ENCODE data around the gene ING3. TPM values are rescaled to one million over a fixed set of nuclear protein-coding genes. Genes with fewer than 3 reads are reported as not detected.
A peak's percentile ranks its signal among the peaks of the same experiment; 100 is the strongest.

Gene ING3
- total and polyA plus RNA-seq, 9 of the 15 experiments (the other 6 are each of a cell fraction or from before 2014, with no cell fraction given) = 22.8 to 233 (median 50.4) TPM

DNA sequence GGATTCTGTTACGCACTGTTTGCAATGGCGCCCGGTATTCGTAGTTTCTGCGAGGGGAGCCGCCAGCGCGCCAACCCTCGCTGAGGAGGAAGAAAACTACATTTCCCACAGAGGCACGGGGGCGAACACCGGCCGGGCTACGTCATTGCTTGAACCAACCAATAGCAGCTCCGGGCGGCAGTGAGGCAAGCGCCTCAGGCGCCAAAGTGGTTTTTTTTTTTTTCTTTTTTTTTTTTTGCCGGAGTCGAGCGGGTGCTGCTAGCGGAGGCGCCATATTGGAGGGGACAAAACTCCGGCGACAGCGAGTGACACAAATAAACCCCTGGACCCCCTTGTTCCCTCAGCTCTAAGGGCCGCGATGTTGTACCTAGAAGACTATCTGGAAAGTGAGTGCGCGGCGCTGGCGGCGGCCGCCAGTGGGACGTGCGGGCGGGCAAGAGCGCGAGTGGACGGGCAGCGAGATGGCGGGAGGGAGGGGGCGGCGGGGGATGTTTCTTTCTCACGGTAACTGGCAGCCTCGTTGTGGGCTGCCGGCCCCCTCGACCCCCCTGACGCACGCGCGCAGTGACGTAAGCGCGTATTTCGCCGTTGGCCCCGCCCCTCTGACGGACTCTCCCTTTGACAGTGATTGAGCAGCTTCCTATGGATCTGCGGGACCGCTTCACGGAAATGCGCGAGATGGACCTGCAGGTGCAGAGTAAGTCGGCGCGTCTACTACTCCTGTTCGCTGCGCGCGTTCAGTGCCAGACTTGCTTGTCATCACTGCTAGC, at the start of gene ING3 (continued):
- TF ChIP-seq, protein P1, sequence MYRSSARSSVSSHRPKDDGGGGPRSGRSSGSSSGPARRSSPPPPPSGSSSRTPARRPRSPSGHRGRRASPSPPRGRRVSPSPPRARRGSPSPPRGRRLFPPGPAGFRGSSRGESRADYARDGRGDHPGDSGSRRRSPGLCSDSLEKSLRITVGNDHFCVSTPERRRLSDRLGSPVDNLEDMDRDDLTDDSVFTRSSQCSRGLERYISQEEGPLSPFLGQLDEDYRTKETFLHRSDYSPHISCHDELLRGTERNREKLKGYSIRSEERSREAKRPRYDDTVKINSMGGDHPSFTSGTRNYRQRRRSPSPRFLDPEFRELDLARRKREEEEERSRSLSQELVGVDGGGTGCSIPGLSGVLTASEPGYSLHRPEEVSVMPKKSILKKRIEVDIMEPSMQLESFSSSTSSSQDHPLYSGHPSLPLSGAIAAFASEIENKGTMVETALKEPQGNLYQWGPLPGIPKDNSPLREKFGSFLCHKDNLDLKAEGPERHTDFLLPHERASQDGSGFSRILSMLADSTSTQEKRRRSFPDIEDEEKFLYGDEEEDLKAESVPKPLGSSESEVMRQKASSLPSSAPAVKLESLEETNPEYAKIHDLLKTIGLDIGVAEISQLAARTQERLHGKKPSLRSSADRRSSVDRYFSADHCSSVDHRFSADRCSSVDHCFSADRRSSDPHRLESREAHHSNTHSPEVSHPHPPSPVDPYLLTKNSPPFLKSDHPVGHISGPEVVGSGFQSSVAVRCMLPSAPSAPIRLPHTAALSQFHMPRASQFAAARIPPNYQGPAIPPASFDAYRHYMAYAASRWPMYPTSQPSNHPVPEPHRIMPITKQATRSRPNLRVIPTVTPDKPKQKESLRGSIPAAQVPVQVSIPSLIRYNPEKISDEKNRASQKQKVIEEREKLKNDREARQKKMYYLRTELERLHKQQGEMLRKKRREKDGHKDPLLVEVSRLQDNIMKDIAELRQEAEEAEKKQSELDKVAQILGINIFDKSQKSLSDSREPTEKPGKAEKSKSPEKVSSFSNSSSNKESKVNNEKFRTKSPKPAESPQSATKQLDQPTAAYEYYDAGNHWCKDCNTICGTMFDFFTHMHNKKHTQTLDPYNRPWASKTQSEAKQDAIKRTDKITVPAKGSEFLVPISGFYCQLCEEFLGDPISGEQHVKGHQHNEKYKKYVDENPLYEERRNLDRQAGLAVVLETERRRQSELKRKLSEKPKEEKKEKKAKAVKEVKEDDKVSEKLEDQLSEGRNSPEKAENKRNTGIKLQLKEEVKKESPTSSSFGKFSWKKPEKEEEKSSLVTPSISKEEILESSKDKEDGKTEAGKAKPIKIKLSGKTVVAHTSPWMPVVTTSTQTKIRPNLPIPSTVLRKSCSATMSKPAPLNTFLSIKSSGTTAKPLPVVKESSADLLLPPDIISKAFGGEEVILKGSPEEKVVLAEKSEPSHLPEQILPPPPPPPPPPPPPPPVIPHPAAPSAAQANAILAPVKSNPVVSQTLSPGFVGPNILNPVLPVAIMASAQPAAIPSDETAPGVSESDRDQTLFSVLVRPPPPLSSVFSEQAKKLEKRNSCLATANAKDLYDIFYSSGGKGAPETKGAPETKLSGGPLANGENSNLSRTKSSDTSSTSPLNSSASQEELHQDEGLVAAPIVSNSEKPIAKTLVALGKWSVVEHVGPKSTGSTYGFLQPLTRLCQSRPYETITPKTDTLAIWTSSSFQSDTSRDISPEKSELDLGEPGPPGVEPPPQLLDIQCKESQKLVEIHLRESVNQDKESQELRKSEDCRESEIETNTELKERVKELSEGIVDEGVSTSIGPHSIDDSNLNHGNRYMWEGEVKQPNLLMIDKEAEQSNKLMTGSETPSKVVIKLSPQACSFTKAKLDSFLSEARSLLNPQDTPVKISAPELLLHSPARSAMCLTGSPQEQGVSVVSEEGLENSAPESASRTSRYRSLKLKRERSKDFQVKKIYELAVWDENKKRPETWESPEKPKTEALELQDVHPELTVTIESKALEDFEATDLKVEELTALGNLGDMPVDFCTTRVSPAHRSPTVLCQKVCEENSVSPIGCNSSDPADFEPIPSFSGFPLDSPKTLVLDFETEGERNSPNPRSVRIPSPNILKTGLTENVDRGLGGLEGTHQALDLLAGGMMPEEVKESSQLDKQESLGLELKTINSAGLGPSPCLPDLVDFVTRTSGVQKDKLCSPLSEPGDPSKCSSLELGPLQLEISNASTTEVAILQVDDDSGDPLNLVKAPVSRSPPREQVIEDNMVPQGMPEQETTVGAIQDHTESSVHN (IDR thresholded peaks at IDR 0.05; ENCODE audit: borderline replicate concordance in 1 of 2, low read depth in 1 of 2) = no peak
- TF ChIP-seq, protein P2, sequence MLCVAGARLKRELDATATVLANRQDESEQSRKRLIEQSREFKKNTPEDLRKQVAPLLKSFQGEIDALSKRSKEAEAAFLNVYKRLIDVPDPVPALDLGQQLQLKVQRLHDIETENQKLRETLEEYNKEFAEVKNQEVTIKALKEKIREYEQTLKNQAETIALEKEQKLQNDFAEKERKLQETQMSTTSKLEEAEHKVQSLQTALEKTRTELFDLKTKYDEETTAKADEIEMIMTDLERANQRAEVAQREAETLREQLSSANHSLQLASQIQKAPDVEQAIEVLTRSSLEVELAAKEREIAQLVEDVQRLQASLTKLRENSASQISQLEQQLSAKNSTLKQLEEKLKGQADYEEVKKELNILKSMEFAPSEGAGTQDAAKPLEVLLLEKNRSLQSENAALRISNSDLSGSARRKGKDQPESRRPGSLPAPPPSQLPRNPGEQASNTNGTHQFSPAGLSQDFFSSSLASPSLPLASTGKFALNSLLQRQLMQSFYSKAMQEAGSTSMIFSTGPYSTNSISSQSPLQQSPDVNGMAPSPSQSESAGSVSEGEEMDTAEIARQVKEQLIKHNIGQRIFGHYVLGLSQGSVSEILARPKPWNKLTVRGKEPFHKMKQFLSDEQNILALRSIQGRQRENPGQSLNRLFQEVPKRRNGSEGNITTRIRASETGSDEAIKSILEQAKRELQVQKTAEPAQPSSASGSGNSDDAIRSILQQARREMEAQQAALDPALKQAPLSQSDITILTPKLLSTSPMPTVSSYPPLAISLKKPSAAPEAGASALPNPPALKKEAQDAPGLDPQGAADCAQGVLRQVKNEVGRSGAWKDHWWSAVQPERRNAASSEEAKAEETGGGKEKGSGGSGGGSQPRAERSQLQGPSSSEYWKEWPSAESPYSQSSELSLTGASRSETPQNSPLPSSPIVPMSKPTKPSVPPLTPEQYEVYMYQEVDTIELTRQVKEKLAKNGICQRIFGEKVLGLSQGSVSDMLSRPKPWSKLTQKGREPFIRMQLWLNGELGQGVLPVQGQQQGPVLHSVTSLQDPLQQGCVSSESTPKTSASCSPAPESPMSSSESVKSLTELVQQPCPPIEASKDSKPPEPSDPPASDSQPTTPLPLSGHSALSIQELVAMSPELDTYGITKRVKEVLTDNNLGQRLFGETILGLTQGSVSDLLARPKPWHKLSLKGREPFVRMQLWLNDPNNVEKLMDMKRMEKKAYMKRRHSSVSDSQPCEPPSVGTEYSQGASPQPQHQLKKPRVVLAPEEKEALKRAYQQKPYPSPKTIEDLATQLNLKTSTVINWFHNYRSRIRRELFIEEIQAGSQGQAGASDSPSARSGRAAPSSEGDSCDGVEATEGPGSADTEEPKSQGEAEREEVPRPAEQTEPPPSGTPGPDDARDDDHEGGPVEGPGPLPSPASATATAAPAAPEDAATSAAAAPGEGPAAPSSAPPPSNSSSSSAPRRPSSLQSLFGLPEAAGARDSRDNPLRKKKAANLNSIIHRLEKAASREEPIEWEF (CRISPR knock-in tag; IDR thresholded peaks at IDR 0.05) = no peak
- TF ChIP-seq RBBP5 (IDR thresholded peaks at IDR 0.05; ENCODE audit: borderline replicate concordance, insufficient read depth, low read length, poor library complexity, severe bottlenecking) = peak; percentile 93
- no peak for TF ChIP-seq SRSF7 (optimal IDR thresholded peaks at IDR 0.05; ENCODE audit: low read depth, low read length)
- TF ChIP-seq ZNF253 (CRISPR knock-in tag; conservative IDR thresholded peaks at IDR 0.05) = no peak
- TF ChIP-seq, protein P3, sequence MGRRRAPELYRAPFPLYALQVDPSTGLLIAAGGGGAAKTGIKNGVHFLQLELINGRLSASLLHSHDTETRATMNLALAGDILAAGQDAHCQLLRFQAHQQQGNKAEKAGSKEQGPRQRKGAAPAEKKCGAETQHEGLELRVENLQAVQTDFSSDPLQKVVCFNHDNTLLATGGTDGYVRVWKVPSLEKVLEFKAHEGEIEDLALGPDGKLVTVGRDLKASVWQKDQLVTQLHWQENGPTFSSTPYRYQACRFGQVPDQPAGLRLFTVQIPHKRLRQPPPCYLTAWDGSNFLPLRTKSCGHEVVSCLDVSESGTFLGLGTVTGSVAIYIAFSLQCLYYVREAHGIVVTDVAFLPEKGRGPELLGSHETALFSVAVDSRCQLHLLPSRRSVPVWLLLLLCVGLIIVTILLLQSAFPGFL (CRISPR knock-in tag; IDR thresholded peaks at IDR 0.05) = 0 out of 2 replicates have a peak, but pooled peaks have one; percentile 24
- peak; percentile 100 for TF ChIP-seq ZNF384 (IDR thresholded peaks at IDR 0.05; ENCODE audit: low read depth, low read length)
- 0 out of 2 replicates have a peak, but pooled peaks have one; percentile 97 for TF ChIP-seq HDAC2 (IDR thresholded peaks at IDR 0.05)
- TF ChIP-seq NFIX (CRISPR knock-in tag; IDR thresholded peaks at IDR 0.05; ENCODE audit: low read depth) = no peak
- no peak for TF ChIP-seq POLR3A (IDR thresholded peaks at IDR 0.05; ENCODE audit: borderline replicate concordance, extremely low read depth, insufficient read depth, insufficient read length)
- peak; percentile 85 for TF ChIP-seq CCNT2 (IDR thresholded peaks at IDR 0.05; ENCODE audit: borderline replicate concordance, extremely low read depth, insufficient read length, low read depth, low read length)
